Measurements from ENCODE around the gene TXNRD1.

DNA sequence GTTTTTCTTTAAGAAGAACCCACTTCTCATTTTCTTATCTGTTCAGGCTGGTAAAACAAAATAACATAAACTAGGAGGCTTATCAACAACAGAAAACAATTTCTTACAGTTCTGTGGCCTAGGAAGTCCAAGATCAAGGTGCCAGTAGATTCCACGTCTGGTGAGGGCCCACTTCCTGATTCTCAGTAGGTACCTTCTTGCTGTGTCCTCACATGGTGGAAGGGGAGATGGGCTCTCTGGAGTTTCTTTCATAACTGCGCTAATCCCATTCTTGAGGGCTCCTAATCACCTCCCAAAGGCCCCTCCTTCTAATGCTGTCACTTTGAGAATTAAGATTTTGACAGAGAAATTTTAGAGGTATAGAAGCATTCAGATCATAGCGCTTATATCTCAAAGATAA, 33.4 kb downstream of the TXNRD1 start:
- TF ChIP-seq, protein P1, sequence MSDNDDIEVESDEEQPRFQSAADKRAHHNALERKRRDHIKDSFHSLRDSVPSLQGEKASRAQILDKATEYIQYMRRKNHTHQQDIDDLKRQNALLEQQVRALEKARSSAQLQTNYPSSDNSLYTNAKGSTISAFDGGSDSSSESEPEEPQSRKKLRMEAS (IDR thresholded peaks at IDR 0.05; ENCODE audit: low read depth, low read length), result no peak
- TF ChIP-seq CTCF (IDR thresholded peaks at IDR 0.05; ENCODE audit: low read depth, low read length) (no peak), POLR2A (IDR thresholded peaks at IDR 0.05; ENCODE audit: extremely low read depth, insufficient read length) (no peak)
